Mesenchymal stem cell (in vitro differentiated cells and primary cell): Measurements from ENCODE around the gene TPM4.
A peak's percentile ranks its signal among the peaks of the same experiment; 100 is the strongest.
"Not testable (repeated sequence)": the region's sequence is repeated elsewhere in the genome, so short reads cannot be mapped to it uniquely, and the experiment has no call there.

Experiments
- DNase-seq: peaks from one replicate; pipeline ENCODE4 v3.0.0-alpha.2; 2013
- H2AFZ ChIP-seq: one replicate; pipeline ENCODE4 v1.6.1; 2013; ENCODE audit warnings: low read depth, mild to moderate bottlenecking, control low read depth, inconsistent platforms, low read length, moderate library complexity
- H2AK5ac ChIP-seq: 2 replicates; pipeline ENCODE4 v1.6.1; 2013; ENCODE audit warnings: low read length, moderate library complexity, mild to moderate bottlenecking, inconsistent platforms; ENCODE audit not compliant: severe bottlenecking
- H2BK120ac ChIP-seq: one replicate; pipeline ENCODE4 v1.6.1; 2013; ENCODE audit warnings: low read depth, mild to moderate bottlenecking, inconsistent platforms, low read length, moderate library complexity
- H2BK12ac ChIP-seq, 2 experiments: one replicate each; pipeline ENCODE4 v1.6.1; 2013; ENCODE audit warnings: inconsistent platforms in 2 of 2, low read length in 2 of 2, mild to moderate bottlenecking in 2 of 2, moderate library complexity in 2 of 2, control low read depth in 1 of 2
- H2BK15ac ChIP-seq: one replicate; pipeline ENCODE4 v1.6.1; 2013; ENCODE audit warnings: mild to moderate bottlenecking, low read depth, inconsistent platforms; ENCODE audit not compliant: poor library complexity, severe bottlenecking
- H2BK5ac ChIP-seq: 2 replicates; pipeline ENCODE4 v1.6.1; 2013; ENCODE audit warnings: low read depth, mild to moderate bottlenecking, low read length, control low read depth, inconsistent platforms; ENCODE audit not compliant: poor library complexity, severe bottlenecking
- H3K14ac ChIP-seq, 2 experiments: one replicate each; pipeline ENCODE4 v1.6.1; 2013; ENCODE audit warnings: inconsistent platforms in 2 of 2, low read length in 2 of 2, control low read depth in 1 of 2, mild to moderate bottlenecking in 1 of 2, moderate library complexity in 1 of 2
- H3K18ac ChIP-seq, 2 experiments: one replicate each; pipeline ENCODE4 v1.6.1; 2013; ENCODE audit warnings: inconsistent platforms in 2 of 2, low read length in 2 of 2, control low read depth in 1 of 2, low read depth in 1 of 2, mild to moderate bottlenecking in 1 of 2
- H3K23ac ChIP-seq, 2 experiments: one replicate each; pipeline ENCODE4 v1.6.1; 2013; ENCODE audit warnings: inconsistent platforms in 2 of 2, low read length in 2 of 2, mild to moderate bottlenecking in 2 of 2, moderate library complexity in 2 of 2, control low read depth in 1 of 2
- H3K27ac ChIP-seq: 2 replicates; pipeline ENCODE4 v1.5.1; 2013; ENCODE audit warnings: mild to moderate bottlenecking, moderate library complexity, low read length, control low read depth, inconsistent platforms; ENCODE audit not compliant: poor library complexity, severe bottlenecking
- H3K27me3 ChIP-seq, 2 experiments: 2 replicates each; pipeline versions ENCODE4 v1.6.1 to v1.7.0; 2013; ENCODE audit warnings: low read length in 2 of 2, mild to moderate bottlenecking in 2 of 2, moderate library complexity in 2 of 2, control low read depth in 1 of 2, inconsistent platforms in 1 of 2; ENCODE audit not compliant: control insufficient read depth in 1 of 2, insufficient read depth in 1 of 2
- H3K36me3 ChIP-seq, 2 experiments: 2 replicates each; pipeline versions ENCODE4 v1.6.1 to v1.7.0; 2013; ENCODE audit warnings: low read length in 2 of 2, control low read depth in 1 of 2, inconsistent platforms in 1 of 2, low read depth in 1 of 2, mild to moderate bottlenecking in 1 of 2; ENCODE audit not compliant: insufficient read depth in 2 of 2, control insufficient read depth in 1 of 2
- H3K4ac ChIP-seq, 2 experiments: one replicate each; pipeline ENCODE4 v1.6.1; 2013; ENCODE audit warnings: inconsistent platforms in 2 of 2, low read length in 2 of 2, mild to moderate bottlenecking in 2 of 2, moderate library complexity in 2 of 2, control low read depth in 1 of 2, low read depth in 1 of 2
- H3K4me1 ChIP-seq: 2 replicates; pipeline ENCODE4 v1.6.1; 2013; ENCODE audit warnings: low read depth, low read length, control low read depth; ENCODE audit not compliant: control insufficient read depth, insufficient read depth
- H3K4me2 ChIP-seq: 2 replicates; pipeline ENCODE4 v1.6.1; 2013; ENCODE audit warnings: low read length, mild to moderate bottlenecking, inconsistent platforms; ENCODE audit not compliant: poor library complexity, severe bottlenecking
- H3K4me3 ChIP-seq, 2 experiments: 2 replicates each; pipeline versions ENCODE4 v1.5.1 to v1.7.0; 2013; ENCODE audit warnings: low read length in 2 of 2, mild to moderate bottlenecking in 2 of 2, control low read depth in 1 of 2, low read depth in 1 of 2; ENCODE audit not compliant: insufficient read depth in 1 of 2
- H3K79me1 ChIP-seq: replicated peaks from 2 replicates; pipeline ENCODE4 v1.6.1; 2013; ENCODE audit warnings: mild to moderate bottlenecking, control low read depth, low read length, inconsistent platforms; ENCODE audit not compliant: poor library complexity, severe bottlenecking
- H3K9ac ChIP-seq: 2 replicates; pipeline ENCODE4 v1.7.0; 2013; ENCODE audit warnings: mild to moderate bottlenecking, low read length, moderate library complexity
- H3K9me3 ChIP-seq: 2 replicates; pipeline ENCODE4 v1.7.0; 2013; ENCODE audit warnings: mild to moderate bottlenecking, low read length; ENCODE audit not compliant: control insufficient read depth
- H4K8ac ChIP-seq: one replicate; pipeline ENCODE4 v1.6.1; 2013; ENCODE audit warnings: inconsistent platforms, mild to moderate bottlenecking, low read length, moderate library complexity
- H4K91ac ChIP-seq: one replicate; pipeline ENCODE4 v1.6.1; 2013; ENCODE audit warnings: mild to moderate bottlenecking, low read length, inconsistent platforms
- WGBS: methylation state at CpG from one replicate; pipeline ENCODE4 v1.1.7; 2013; ENCODE audit warnings: mixed read lengths; 5-methylcytosine and 5-hydroxymethylcytosine counted together

Gene TPM4

DNA sequence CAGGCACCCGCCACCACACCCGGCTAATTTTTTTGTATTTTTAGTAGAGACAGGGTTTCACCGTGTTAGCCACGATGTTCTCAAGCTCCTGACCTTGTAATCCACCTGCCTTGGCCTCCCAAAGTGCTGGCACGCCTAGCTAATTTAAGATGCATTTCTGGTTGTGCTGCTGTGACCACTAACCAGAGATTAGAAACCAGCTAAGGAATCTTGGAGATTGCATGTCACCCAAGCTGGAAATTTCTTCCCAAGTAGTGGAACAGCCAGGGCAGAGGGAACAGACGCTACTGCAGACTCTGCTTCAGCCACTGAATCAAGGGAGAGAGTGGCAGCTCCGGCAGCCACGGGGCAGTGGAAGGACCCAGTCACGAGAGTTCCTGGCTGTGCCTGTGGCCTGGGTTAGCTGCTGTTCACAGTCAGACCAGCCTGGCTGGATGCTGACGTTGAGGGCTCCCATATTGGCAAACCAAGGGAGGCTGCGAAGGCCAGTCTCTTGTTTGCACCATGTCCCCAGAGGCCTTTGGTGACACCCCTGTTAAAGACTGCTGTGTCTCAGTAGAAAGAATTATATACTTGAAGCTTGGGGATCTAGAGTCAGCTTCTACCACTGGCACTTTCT lies 7.9 kb downstream of the TPM4 start:
- H2BK15ac ChIP-seq, result no peak overlapping the region
- H3K4me2 ChIP-seq, result no peak overlapping the region
- peak overlapping the region in 1 of 2 experiments; percentile 3 for H3K14ac ChIP-seq
- peaks cover 13% of the 10 kb centered on the region for H3K4me1 ChIP-seq
- H2BK5ac ChIP-seq, result no peak overlapping the region
- H3K18ac ChIP-seq, result no peak overlapping the region
- no peak overlapping the region for H3K4ac ChIP-seq
- H3K36me3 ChIP-seq, result peaks cover 91 to 94% of the 10 kb centered on the region in 2 experiments
- H2BK12ac ChIP-seq, result no peak overlapping the region
- H3K9me3 ChIP-seq, result no peaks in the 10 kb centered on the region
- WGBS, result 94% methylated on average over 11 of the region's 11 CpGs
- H3K79me1 ChIP-seq, result peaks cover 3% of the 10 kb centered on the region
- H3K4me3 ChIP-seq, result no peak overlapping the region
- no peaks in the 10 kb centered on the region for H3K27me3 ChIP-seq
- no peak overlapping the region for H2AK5ac ChIP-seq
- DNase-seq, result no peak
- no peak overlapping the region for H4K8ac ChIP-seq
- H3K9ac ChIP-seq, result peak overlapping the region; percentile 69
- no peak overlapping the region for H3K27ac ChIP-seq
- no peak overlapping the region for H2BK120ac ChIP-seq
- H4K91ac ChIP-seq, result peak overlapping the region; percentile 65
- H2AFZ ChIP-seq, result no peak overlapping the region
- no peak overlapping the region for H3K23ac ChIP-seq

DNA sequence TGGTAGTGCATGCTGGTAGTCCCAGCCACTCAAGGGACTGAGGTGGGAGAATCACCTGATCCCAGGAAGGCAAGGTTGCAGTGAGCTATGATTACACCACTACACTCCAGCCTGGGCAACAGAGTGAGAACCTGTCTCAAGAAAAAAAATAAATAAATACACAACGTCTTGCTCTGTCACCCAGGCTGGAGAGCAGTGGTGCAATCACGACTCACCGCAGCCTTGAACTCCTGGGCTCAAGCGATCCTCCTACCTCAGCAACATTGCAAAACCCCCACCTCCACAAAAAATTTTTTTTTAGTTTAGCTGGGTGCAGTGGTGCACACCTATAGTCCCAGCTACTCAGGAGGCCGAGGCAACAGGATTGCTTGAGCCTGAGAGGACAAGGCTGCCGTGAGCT lies 8.8 kb downstream of the TPM4 start:
- Histone ChIP-seq H3K18ac (no peak overlapping the region), H3K14ac (no peak overlapping the region), H4K91ac (no peak overlapping the region), H3K4me1 (peaks cover 13% of the 10 kb centered on the region), H3K27me3 (no peaks in the 10 kb centered on the region), H3K4ac (no peak overlapping the region), H3K27ac (no peak overlapping the region), H3K4me3 (no peak overlapping the region), H2AK5ac (no peak overlapping the region), H3K79me1 (peaks cover 3% of the 10 kb centered on the region), H2BK15ac (no peak overlapping the region), H2BK5ac (no peak overlapping the region), H3K4me2 (no peak overlapping the region), H3K23ac (no peak overlapping the region), H3K9me3 (no peaks in the 10 kb centered on the region), H2AFZ (no peak overlapping the region), H3K9ac (peak overlapping the region; percentile 69), H4K8ac (no peak overlapping the region), H3K36me3 (peaks cover 97 to 100% of the 10 kb centered on the region in 2 experiments), H2BK12ac (no peak overlapping the region), H2BK120ac (no peak overlapping the region)
- DNase-seq, result peak; percentile 67
- WGBS, result 69% methylated on average over 6 of the region's 6 CpGs

DNA sequence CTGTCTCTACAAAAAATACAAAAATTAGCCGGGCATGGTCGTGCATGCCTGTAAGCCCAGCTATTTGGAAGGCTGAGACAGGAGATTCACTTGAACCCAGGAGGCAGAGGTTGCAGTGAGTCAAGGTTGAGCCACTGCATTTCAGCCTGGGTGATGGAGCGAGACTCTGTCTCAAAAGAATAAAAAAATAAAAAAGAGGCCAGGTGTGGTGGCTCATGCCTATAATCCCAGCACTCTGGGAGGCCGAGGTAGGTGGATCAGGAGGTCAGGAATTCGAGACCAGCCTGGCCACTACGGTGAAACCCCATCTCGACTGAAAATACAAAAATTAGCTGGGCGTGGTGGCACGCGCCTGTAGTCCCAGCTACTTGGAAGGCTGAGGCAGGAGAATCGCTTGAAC lies 11.1 kb downstream of the TPM4 start:
- peaks cover 95 to 100% of the 10 kb centered on the region in 2 experiments for H3K36me3 ChIP-seq
- not testable (repeated sequence) for H3K18ac ChIP-seq, H4K91ac ChIP-seq, H4K8ac ChIP-seq, H2BK120ac ChIP-seq, H3K9me3 ChIP-seq, H2BK12ac ChIP-seq, H3K4me2 ChIP-seq, H3K4me3 ChIP-seq, H2BK5ac ChIP-seq, DNase-seq, H3K4ac ChIP-seq, H3K23ac ChIP-seq, H3K27ac ChIP-seq, H2BK15ac ChIP-seq, H2AK5ac ChIP-seq, H3K79me1 ChIP-seq, H3K14ac ChIP-seq, H3K27me3 ChIP-seq, H3K4me1 ChIP-seq, H2AFZ ChIP-seq, H3K9ac ChIP-seq
- 98% methylated on average over 11 of the region's 11 CpGs for WGBS

DNA sequence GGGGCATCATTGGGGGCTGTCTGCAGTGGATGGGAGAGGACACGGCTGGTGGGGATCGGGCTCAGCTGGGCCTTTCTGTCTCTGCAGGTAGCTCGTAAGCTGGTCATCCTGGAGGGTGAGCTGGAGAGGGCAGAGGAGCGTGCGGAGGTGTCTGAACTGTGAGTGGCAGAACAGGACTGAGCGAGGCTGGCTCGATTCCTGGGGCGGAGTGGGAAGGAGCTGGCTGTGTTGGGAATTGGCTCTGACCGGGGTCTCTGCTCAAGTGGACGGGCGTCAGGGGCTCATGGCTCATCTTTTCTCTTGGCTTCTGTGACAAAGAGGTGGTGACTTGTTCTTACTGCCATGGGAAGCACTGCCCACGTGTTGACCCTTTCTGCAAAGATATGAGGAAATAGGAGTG lies 11.6 kb downstream of the TPM4 start:
- H2AK5ac ChIP-seq, result no peak overlapping the region
- no peak overlapping the region for H3K4me3 ChIP-seq
- no peak overlapping the region for H3K23ac ChIP-seq
- no peak overlapping the region for H2BK12ac ChIP-seq
- no peak overlapping the region for H2AFZ ChIP-seq
- peaks cover 95 to 100% of the 10 kb centered on the region in 2 experiments for H3K36me3 ChIP-seq
- no peak overlapping the region for H3K4me2 ChIP-seq
- H3K27ac ChIP-seq, result no peak overlapping the region
- H3K9ac ChIP-seq, result peak overlapping the region; percentile 28
- H3K9me3 ChIP-seq, result no peaks in the 10 kb centered on the region
- peaks cover 5% of the 10 kb centered on the region for H3K79me1 ChIP-seq
- WGBS, result 94% methylated on average over 12 of the region's 12 CpGs
- no peak overlapping the region for H4K91ac ChIP-seq
- no peaks in the 10 kb centered on the region for H3K27me3 ChIP-seq
- no peak overlapping the region for H3K14ac ChIP-seq
- no peak overlapping the region for H4K8ac ChIP-seq
- H3K4me1 ChIP-seq, result peaks cover 7% of the 10 kb centered on the region
- no peak overlapping the region for H2BK15ac ChIP-seq
- no peak for DNase-seq
- H3K4ac ChIP-seq, result no peak overlapping the region
- H2BK120ac ChIP-seq, result no peak overlapping the region
- H3K18ac ChIP-seq, result no peak overlapping the region
- no peak overlapping the region for H2BK5ac ChIP-seq
